BJ (cell line): ENCODE data around the gene GBA2. TPM values are rescaled to one million over a fixed set of nuclear protein-coding genes. Genes with fewer than 3 reads are reported as not detected.

ENCODE experiments used
- CTCF ChIA-PET: fragments of 350-600 bp; formaldehyde crosslinking; extraction: SDS; loops from one replicate; lab custom pipeline; 2021; ENCODE audit warnings: antibody characterized with exemption, inconsistent platforms; lab: Yijun Ruan, JAX
- POLR2A ChIA-PET: fragments of 300-600 bp; sonication (Branson Sonifier 250); formaldehyde crosslinking; extraction: SDS; loops from one replicate; lab custom pipeline; 2021; ENCODE audit warnings: antibody characterized with exemption; lab: Charles Lee
- DNase-seq: peaks from one replicate; pipeline ENCODE4 v3.0.0-alpha.2; 2011; ENCODE audit warnings: low read depth
- H3K27me3 ChIP-seq: 2 replicates; pipeline ENCODE4 v1.6.0; 2011; ENCODE audit warnings: low read length; ENCODE audit not compliant: control insufficient read depth, insufficient read depth
- H3K36me3 ChIP-seq: 2 replicates; pipeline ENCODE4 v1.5.1; 2011; ENCODE audit warnings: low read length; ENCODE audit not compliant: control insufficient read depth, insufficient read depth
- H3K4me3 ChIP-seq: 2 replicates; pipeline ENCODE4 v1.5.1; 2011; ENCODE audit warnings: low read depth, mild to moderate bottlenecking, control low read depth, low read length
- polyA plus RNA-seq: library from polyadenylated mRNA; depleted of rRNA; stranded (reverse); fragments of >200 nt; gene quantifications from 2 replicates; pipeline ENCODE4 v1.2.3, GENCODE V29; 2011
- TF ChIP-seq, protein P1 (sequence below): IDR thresholded peaks from 2 replicates; pipeline ENCODE4 v1.5.1; 2011; ENCODE audit warnings: low read depth, mild to moderate bottlenecking, control low read depth, inconsistent platforms, low read length, moderate library complexity; ENCODE audit not compliant: insufficient read depth

Gene GBA2
- polyA plus RNA-seq, 1 experiment = 44.1 TPM

DNA sequence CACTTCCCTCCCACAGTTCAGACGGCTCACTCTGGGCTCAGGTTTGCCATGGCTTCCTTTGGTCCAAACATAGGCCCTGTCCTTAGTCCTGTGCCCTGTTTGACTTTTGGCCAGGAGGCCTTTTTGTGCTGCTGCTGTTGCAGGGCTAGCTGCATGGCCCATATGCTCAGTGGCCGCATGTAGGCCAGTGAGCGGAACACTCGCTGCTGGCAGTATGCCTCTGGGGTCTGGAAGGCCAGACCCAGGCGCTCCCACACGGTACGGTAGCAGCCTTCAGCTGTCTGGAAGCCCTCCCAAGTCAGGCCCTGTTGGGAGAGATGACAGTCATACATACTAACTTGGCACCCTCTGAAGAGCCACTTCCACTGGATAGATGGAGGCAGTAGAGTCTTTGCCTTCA, 11.9 kb downstream of the GBA2 start:
- no peak for DNase-seq
- ChIA-PET POLR2A (interaction anchor here (0.6 to 1.2 kb wide), 2 partner anchors 9 to 41 kb away, joined by 4 to 5 read pairs; no protein-coding TSS in a partner anchor), CTCF (interaction anchor here (0.6 to 5.8 kb wide), 5 partner anchors 10 to 91 kb away, joined by 3 to 78 read pairs (median 3); partner anchors contain the start of genes GBA2 and RGP1)
- Histone ChIP-seq H3K4me3 (no peak overlapping the region), H3K36me3 (peaks cover 47% of the 10 kb centered on the region), H3K27me3 (no peaks in the 10 kb centered on the region)
- TF ChIP-seq, protein P1, sequence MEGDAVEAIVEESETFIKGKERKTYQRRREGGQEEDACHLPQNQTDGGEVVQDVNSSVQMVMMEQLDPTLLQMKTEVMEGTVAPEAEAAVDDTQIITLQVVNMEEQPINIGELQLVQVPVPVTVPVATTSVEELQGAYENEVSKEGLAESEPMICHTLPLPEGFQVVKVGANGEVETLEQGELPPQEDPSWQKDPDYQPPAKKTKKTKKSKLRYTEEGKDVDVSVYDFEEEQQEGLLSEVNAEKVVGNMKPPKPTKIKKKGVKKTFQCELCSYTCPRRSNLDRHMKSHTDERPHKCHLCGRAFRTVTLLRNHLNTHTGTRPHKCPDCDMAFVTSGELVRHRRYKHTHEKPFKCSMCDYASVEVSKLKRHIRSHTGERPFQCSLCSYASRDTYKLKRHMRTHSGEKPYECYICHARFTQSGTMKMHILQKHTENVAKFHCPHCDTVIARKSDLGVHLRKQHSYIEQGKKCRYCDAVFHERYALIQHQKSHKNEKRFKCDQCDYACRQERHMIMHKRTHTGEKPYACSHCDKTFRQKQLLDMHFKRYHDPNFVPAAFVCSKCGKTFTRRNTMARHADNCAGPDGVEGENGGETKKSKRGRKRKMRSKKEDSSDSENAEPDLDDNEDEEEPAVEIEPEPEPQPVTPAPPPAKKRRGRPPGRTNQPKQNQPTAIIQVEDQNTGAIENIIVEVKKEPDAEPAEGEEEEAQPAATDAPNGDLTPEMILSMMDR = no peak

DNA sequence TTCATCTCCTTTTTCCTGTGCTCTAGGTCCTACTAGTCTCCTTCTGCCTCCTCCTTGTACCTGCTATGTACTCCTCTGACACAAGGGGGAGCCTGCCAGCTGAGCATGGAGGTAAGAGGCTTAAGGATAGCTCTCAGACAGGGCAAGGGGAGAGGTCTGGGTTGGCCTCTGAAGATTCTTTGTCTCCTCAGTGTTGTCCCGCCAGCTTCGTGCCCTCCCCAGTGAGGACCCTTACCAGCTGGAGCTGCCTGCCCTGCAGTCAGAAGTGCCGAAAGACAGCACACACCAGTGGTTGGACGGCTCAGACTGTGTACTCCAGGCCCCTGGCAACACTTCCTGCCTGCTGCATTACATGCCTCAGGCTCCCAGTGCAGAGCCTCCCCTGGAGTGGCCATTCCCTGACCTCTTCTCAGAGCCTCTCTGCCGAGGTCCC, 12.8 kb downstream of the GBA2 start:
- TF ChIP-seq, protein P1 = peak; percentile 95
- no peaks in the 10 kb centered on the region for H3K27me3 ChIP-seq
- no peak overlapping the region for H3K4me3 ChIP-seq
- DNase-seq = no peak
- CTCF ChIA-PET = interaction anchor here (0.8 to 5.8 kb wide), 15 partner anchors 10 to 146 kb away, joined by 3 to 78 read pairs (median 3); partner anchors contain the start of genes GBA2, RGP1 and SPAG8
- POLR2A ChIA-PET = no interaction called here
- H3K36me3 ChIP-seq = peaks cover 43% of the 10 kb centered on the region

DNA sequence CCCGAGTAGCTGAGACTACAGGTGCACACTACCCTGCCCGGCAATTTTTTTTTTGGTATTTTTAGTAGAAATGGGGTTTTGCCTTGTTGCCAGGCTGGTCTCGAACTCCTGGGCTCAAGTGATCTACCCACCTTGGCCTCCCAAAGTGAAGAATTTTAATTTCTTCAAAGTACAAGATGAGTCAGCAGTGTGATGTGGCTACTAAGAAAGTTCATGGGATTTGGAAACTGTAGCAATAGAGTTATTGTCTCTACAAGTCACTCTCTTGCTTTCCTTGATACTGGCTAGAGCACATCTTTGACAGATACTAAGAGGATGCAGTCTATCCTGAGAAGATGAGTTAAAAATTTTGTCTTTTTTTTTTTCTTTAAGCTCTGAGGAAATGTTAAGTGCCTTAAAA, 14.9 kb downstream of the GBA2 start:
- peaks cover 29% of the 10 kb centered on the region for H3K36me3 ChIP-seq
- CTCF ChIA-PET = interaction anchor here (0.7 to 5.8 kb wide), 6 partner anchors 8 to 185 kb away, joined by 3 to 78 read pairs (median 3); partner anchors contain the start of genes GBA2, MSMP and RGP1
- TF ChIP-seq, protein P1 = no peak
- DNase-seq = no peak
- H3K4me3 ChIP-seq = no peak overlapping the region
- no peaks in the 10 kb centered on the region for H3K27me3 ChIP-seq
- POLR2A ChIA-PET = no interaction called here

DNA sequence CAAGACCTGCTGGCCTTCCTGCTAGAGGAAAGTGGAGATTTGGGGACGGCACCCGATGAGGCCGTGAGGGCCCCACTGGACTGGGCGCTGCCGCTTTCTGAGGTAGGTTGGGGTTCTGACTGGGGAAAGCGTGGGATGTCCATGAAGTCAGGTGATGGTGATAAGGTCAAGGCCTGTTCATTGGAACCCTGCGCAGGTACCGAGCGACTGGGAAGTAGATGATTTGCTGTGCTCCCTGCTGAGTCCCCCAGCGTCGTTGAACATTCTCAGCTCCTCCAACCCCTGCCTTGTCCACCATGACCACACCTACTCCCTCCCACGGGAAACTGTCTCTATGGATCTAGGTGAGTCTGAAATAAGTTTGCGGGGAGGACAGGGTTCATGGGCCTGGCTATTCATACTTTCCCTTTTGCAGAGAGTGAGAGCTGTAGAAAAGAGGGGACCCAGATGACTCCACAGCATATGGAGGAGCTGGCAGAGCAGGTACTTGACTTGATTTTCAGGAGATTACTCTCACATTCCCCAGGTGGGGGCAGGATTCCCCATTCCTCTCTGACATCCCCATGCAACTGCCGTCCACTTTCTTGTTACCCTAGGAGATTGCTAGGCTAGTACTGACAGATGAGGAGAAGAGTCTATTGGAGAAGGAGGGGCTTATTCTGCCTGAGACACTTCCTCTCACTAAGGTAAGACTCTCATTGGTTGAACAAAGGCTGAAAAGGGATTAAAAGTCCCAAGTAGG, 16.1 kb downstream of the GBA2 start:
- CTCF ChIA-PET = interaction anchor here (1.0 to 6.5 kb wide), 9 partner anchors 21 to 129 kb away, joined by 3 to 74 read pairs (median 3); partner anchors contain the start of genes CCDC107, MSMP and RMRP
- Histone ChIP-seq H3K27me3 (no peaks in the 10 kb centered on the region), H3K36me3 (peaks cover 25% of the 10 kb centered on the region), H3K4me3 (peak overlapping the region; percentile 83)
- no peak for DNase-seq
- POLR2A ChIA-PET = interaction anchor here (0.5 to 1.8 kb wide), 7 partner anchors 14 to 664 kb away, joined by 3 to 24 read pairs (median 11); partner anchors contain the start of genes GBA2 and RGP1
- TF ChIP-seq, protein P1 = no peak
